Activated CD4-positive, alpha-beta T cell treated with anti-CD3 and anti-CD28 coated beads, Interleukin-2, amount 50 U/mL, for 48 hours (primary cell): ENCODE data around the gene MED12L.

Source experiments
- DNase-seq, 2 experiments: peaks; one replicate each; pipeline ENCODE4 v3.0.0-alpha.2; 2020

MED12L gene

GRCh38 chr3:151267066-151267465 is 181.6 kb downstream of the MED12L start:
- DNase-seq: no peak

DNA sequence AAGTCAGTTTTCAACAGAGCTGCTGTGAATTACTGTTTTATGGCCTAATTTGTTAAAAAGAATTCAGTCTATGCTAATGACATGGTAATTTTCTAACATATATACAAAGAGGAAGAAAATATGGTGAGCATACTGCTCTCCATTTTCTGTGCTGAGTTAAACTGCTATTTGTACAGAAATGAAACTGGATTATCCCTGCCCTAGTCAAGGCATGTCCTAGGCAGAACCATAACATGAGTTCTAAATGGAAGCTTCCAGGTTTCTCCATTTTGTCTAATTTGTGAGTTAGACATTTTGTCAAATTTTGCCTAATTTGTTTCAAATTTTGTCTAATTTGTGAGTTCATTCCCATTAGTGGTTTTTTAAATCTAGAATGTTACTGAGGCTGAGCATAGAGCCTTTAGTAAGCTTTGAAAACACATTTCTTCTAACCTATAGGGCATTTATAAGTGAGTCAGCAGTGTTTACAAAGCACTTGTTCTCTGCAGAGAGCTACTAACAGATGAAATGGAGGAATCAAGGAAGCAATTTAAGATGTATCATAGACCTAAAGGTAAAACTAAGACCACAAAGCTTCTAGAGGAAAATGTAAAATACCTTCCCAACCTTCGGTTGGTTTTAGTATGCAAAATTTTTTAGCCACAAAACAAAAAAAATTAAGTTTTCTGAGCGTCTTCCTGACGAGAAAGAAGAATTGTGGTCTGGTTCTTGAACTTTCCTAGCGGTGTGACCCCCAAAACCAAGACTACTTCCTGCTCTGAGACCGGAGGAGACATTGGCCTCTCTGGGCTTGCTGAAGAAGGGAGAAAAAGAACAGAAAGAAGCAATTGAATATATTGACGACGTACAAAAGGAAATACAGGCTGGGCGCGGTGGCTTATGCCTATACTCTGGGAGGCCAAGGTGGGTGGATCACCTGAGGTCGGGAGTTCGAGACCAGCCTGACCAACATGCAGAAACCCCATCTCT is 183.1 kb downstream of the MED12L start:
- DNase-seq: peak; percentile 30 to 46

GRCh38 chr3:151269631-151270030 is 184.2 kb downstream of the MED12L start:
- no peak for DNase-seq

GRCh38 chr3:151275091-151275490 is 189.6 kb downstream of the MED12L start:
- DNase-seq: no peak

GRCh38 chr3:151276038-151276686 is 190.7 kb downstream of the MED12L start:
- DNase-seq: no peak

DNA sequence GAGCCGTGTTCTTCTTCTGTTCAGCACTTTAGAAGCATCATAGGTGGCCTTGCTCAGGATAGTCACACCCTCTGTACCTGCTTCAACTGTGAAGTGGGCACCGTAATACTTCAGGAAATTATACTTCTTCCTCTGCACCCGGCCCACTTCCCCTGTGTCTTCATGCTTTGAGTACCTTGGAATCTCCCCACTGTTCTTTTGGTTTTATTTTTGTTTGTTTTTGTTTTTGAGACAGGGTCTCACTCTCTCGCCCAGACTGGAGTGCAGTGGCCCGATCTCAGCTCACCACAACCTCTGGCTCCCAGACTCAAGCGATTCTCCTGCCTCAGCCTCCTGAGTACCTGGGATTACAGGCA is 191.2 kb downstream of the MED12L start:
- no peak for DNase-seq

GRCh38 chr3:151278230-151278629 is 192.8 kb downstream of the MED12L start, which contains the start of gene P2RY14:
Gene P2RY14 (minus strand): TSS chr3:151278542. CDS start chr3:151214316, 64,226 bp downstream.
- DNase-seq: no peak

DNA sequence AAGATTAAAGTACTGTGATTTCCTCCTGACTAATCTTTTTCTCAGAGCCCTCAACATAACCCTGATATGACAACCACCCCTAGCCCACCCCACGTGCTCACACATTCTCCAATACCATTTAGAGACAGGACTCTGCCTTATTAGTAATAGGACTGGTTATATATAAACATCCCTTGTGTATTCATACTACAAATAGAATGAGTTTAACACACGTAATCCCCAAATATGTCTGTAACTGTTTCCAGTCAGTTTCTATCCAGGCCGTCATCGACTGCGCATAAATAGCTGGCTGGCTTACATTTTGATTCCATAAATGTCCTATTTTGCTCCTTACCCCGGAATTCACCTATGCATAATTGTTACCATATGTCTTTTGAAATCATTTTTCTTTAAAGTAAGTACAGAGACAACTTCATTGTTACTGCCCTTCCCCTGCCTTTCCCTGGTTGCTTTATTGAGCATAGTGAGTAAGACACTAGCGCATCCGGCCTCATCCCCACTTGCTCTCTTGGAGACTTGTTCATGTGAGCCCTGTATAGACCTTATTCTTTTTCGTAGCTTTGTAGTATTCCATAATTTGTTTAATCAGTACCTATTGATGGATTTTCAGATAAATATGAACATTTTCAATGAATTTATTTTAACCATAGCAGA is 196.3 kb downstream of the MED12L start:
- DNase-seq: no peak

GRCh38 chr3:151282921-151283320 is 197.5 kb downstream of the MED12L start:
- no peak for DNase-seq

GRCh38 chr3:151283387-151283786 is 197.9 kb downstream of the MED12L start:
- no peak for DNase-seq

- DNase-seq: peak; percentile 34 to 51
These were observed 198.5 kb downstream of the MED12L start for GRCh38 chr3:151283907-151284461.

- DNase-seq: no peak
These were observed 200.5 kb downstream of the MED12L start for GRCh38 chr3:151285940-151286339.

DNA sequence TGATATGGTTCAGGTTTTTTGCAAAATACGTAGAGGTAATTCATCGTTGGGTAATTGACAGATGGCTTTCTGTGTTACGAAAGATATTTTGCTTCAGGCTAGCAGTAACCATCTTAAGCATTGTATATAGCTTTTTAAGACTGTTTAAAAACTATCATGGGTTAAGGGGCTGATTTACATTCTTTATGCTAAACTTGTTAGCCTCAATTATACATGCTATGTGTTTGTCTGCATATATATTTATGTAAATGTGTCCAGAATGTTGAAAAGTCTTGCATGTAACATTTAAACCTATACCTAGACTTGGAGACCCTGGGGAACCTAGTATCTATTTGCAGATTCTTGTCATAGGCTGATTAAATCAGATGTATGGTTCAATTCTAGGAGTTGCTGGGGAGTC is 204.0 kb downstream of the MED12L start:
- no peak for DNase-seq

DNA sequence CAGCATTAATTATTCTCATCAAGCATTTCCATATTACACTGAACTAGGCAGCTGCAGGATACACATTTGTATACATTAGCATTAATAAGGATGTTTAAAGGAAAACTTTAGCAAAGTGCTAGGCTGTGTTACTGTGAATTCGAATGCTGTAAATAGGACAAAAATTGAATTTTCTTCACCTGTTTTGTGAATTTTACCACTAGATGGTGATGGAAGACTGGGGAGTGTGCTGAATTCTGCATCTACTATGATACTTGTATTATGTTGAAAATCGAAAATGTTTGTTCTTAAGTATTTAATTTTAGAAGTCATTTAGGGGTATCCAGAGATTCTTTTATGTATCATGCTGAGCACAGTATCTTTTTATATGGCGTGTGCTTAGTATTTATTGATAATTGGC is 205.2 kb downstream of the MED12L start:
- no peak for DNase-seq

DNA sequence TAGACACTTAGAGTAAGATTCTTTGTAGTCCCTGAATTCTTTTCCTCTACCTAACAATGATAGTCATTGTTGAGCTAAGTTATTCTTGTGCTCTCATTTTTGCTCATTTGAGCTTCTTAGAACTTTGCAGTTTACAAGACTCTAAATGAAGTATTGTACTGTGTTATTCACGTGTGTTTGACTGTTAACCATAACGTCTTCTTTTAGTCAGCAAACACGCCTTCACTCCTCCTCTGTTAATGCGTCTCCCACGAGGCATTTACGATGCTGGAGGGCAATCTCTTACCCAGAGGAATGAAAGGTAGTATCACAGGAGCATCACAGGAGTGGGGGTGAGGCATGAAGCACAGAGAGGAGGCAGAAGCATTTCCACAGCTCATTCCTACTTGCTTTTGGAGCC is 207.7 kb downstream of the MED12L start:
- DNase-seq: no peak

DNA sequence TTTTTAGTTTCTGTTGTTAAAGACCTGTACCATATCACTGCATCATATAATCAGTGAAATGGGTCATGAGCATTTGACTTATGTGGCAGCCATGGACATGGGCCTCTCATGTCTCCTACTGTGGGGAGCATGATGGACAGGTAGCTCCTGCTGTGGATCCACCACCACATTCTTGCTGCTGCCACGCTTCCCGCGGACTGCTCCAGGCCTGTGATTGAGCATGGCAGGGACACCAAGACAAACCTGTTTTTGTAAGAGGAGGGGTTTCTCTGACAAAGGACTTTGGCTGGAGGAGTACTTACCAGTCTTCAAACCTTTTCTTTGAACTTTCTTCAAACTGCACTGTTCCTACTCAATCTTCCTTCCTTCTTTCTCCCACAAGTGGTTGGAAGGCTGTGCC is 210.8 kb downstream of the MED12L start:
- no peak for DNase-seq

DNA sequence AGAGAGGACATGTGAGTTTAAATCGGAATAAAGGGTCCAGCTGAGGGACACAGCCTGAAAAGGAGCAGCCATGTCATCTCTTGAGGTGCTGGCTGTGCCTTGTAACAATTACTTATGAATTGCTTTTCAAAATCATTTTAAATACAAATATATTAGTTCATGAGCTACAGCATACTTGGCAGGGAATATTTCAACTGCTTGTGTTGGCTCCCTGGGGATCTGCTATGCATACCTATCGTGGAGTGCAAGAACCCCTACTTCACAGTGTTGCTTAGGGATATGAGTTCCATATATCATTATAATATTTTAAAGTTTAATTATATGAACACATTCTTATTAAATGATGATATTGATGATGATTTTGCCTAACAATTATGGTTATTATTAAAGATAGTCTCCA is 212.0 kb downstream of the MED12L start:
- no peak for DNase-seq

GRCh38 chr3:151299006-151299405 is 213.5 kb downstream of the MED12L start:
- no peak for DNase-seq

GRCh38 chr3:151300539-151300938 is 215.1 kb downstream of the MED12L start:
- DNase-seq: no peak

GRCh38 chr3:151301787-151302186 is 216.3 kb downstream of the MED12L start:
- no peak for DNase-seq

- no peak for DNase-seq
These were observed 218.3 kb downstream of the MED12L start for GRCh38 chr3:151303751-151304150.

- DNase-seq: peak; percentile 38 to 52
These were observed 219.8 kb downstream of the MED12L start for GRCh38 chr3:151305060-151305774.

DNA sequence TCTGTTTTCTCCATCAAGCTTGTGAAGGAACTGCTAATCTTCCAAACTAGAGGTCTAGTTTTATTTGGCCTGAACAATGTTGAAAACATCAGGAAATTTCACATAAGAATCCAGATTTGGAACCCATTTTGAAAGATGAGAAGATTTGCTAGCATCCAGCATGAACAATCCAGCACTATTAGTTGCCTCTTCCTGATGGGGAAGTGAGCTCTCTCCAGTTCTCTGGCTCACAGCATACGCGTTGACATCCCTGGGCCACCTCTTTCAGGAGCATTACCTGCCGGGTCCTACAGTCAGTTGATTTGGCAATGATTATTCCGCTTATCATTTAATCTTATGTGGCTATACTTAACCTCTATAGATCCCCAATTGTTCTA is 220.3 kb downstream of the MED12L start:
- no peak for DNase-seq
